Muscle of arm (tissue), 12 donors: Measurements from ENCODE around the gene THSD7A. TPM values are rescaled to one million over a fixed set of nuclear protein-coding genes. Genes with fewer than 3 reads are reported as not detected.

Experiments used
- DNase-seq: peaks from one replicate; pipeline ENCODE4 v3.0.0-alpha.2; 2013
- polyA plus RNA-seq, 12 donors: library from polyadenylated mRNA; unstranded; fragments of 120-200 nt; gene quantifications; one replicate each; pipeline ENCODE4 v1.2.1, GENCODE V29; 2013; ENCODE audit not compliant: insufficient read length in 12 of 12

Gene THSD7A
- polyA plus RNA-seq, 12 donors, result 2.8 to 6.0 (median 4.6) TPM; not detected in 1

DNA sequence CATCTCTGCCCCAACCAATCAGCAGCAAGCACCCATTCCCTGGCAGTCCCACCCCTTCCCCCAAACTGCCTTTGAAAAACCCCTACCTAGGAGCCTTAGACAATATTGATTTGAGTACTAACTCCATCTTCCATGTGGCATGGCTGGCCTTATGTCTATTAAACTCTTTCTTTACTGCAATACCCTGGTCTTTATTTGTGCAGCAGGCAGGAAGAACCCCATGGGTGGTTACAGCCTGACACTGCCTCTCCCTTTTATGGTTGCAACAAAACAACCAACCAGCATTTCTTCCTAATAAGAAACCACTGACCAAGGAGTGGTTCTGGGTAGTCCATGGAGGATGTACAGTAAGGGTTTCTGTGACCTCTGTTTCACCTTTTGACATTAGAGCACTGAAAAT is 418.1 kb downstream of the THSD7A start:
- no peak for DNase-seq

DNA sequence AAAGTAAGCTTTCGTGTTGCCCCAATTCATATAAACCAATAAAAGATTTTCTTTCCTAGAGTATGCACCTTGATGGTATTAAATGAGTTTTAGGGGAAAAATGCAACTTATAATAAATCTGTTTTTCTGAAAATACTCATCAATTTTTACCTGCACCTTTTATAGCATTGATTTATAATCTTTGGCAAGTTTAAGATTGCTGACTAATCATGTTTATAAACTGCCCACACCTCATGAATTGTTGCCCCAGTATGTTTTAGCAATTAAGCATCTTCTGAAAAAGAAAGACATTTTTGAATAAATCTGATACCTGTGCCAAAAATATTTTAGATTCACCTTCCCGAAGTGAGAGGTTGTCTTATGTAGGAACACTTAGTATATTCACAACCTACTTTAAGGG is 420.0 kb downstream of the THSD7A start:
- DNase-seq, result no peak

DNA sequence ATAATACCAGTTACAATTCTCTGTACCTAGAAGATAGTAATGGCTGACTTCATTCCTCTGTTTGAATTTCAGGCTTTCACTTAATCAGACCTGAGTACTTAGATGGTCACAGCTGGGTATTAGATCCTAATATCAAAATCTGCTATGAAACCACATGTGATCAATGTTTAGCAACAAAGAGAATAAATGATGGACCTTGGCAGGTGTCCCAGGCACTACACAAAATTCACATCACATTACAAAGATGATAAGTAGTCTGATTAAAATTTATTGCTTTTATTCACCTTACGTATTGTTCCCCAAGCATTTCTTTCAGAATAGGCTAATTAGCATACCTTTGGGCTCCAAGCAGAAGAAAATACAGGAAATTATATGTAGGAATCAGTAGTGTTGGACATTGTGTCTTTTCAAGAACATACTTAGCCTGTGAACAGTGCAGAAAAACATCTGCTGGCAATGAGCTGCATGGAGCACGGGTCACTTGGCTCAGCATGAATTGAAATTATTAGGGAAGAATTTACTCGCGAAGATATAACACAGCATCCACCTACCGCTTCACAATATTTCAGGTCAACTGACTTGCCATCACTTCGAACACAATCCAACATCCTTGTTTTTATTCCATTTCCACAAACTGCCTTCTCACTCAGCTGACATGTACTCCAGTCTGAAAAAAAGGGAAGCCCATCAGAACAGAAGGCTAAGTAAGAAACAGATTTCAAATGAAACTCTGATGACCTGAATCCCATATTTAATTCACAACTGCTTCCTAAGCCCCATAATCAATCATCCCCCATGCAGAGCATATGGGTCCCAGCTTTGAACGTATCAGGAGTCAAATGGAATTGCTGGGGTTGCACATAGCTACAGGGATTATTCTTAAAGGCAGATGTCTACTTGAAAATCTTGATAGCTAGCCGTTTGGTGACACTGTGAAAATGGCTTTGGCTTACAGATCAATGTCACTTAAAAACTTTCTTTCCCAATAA is 421.0 kb downstream of the THSD7A start:
- DNase-seq, result no peak

DNA sequence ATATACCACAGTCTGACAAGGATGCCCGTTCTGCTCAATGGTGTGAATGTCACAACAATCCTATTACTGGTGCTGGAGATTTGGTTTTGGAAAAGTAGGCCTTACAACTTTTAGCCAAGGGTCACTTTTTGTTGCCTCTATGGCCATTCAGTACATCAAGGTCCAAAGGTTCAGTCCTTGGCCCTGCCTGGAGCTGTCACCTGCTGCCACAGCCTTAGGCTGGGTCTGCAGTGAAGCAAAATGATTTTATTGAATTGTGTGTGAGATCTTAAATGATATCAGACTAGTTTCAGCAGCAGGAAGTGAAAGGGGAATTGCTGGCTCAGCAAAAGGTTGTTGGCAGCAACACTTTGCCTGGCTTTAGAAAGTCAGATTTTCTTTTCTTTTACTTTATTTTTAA is 427.6 kb downstream of the THSD7A start:
- no peak for DNase-seq

DNA sequence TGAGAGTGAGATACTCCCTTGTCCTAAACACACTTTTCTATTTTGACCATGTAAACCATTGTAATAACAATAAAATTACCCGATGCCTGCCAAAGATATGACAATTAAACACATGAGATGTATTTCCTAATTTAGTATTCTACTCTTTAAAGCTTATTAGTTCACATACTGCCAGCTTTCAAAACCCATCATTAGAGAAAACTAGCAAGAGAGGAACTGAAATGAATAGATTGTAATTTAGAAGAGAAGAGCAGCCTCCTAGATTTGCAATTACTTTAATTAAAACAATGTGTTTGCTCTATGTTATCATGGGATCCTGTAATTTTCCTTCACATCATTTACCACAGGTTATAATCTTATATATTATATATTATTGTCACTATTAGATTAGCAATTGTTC is 428.2 kb downstream of the THSD7A start:
- DNase-seq, result no peak

DNA sequence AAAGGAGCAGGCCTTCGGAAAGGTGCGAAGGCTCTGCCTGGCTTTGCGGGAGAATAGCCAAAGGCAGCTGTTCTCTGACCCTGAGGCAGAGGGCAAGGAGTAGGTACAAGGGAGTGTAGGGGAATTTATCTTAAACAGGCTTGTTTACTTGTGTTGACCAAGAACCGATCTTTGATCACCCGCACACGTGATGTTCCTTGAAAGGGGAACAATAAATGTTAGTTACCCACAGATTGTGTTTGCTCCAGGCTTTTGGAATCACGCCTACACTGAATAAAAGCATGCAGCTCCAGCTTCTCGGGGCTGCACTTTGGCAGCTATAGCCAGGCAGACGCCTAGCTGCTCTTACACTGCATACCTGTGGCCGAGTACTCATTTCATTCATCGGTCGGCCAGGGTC is 437.6 kb downstream of the THSD7A start:
- DNase-seq, result no peak

DNA sequence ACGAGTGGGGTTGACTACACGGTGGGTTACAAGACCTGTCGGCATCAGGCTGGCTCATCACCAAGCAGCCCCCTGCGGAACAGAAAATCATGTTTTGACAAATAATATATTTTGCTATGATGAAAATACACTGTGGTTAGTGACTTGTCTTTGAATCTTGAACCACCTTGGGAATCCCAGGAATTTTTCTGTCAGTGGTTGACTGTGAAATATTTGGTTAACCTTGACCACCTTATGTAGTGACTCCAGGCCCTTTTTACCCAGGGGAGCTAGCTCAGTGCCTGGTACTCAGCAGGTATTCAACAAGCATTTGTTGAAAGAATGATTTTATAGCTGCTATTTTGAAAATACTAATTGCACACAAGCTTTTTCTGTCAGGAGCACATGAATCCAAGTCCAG is 452.4 kb downstream of the THSD7A start:
- no peak for DNase-seq

DNA sequence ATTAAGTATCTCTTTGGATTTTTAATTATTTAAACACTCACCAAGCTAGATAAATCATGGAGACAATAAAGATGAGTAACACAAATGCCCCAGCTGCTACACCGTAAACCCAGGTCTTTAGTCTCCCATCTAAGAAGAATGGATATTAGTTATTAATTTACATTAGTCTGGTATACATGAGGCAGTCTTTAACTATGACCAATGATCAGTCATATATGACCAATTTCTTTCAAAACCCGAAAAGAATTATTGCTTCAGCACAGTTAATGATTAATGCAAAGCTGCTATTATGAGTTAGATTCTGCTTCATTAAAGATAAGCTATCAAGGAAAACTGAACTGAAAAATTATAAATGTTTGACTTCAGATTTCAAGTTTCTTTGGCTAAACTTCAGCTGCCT is 455.5 kb downstream of the THSD7A start:
- no peak for DNase-seq

DNA sequence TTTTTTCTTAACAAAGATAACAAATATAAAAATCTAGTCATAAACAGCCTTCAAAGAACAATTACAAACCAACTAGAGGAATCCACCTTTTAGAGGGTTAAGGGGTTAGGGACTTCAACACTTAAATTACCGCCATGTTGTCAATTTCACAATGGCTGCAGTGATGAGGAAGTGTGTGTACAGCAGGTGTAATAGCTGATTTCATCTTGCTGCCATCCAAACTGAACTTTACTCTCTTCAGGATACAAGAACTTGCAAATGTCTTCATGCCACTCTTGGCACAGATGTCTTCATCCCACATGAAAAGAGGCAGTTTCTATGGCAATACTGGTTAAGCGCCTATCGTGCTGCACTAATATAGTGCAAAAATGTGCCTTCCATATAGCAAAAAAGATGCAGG is 457.4 kb downstream of the THSD7A start:
- no peak for DNase-seq

DNA sequence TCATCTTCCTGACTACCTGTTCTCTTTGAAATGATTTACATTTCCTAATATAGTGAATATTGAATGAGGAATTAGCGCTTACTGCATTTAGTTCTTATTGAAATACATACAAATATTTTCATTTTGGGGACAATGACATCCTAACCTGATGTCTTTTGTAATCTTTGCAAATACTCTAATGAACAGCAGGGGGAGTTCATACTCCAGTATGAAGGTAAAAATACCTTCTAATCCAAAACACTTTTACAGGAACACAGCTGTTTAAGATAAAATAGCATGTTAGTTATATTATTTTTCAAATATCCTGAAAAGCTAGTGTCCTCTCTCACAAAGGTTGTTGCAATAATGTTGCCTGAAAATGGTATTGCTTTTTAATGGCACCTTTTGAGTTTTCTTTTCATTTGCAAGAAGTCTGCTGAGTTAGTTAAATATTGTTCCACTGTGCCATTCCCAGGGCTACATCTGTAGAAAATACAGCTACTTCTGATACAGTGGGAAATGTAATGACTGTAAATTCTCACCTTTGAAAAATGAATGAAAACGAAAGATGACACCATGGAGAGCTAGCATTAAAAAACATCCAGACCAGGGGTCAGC is 458.4 kb downstream of the THSD7A start:
- DNase-seq, result peak; percentile 10

DNA sequence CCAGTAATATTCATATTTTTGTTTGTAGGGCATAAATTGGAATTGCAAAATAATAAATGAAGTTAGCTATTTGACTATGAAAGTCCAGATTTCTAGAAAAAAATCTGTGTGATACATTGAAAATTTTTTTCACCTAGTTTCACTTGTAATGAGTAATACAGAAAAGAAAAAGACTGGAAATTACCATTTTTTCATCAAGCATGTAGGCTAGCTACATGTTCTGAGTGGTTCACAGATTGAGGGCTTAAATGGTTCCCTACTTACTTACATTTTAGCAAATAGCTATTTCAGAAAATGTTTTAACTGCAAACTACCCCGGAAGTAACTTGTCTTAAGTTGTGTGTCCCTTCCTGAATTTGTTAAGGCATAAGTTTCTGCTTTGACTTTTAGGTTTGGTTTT is 462.3 kb downstream of the THSD7A start:
- no peak for DNase-seq

DNA sequence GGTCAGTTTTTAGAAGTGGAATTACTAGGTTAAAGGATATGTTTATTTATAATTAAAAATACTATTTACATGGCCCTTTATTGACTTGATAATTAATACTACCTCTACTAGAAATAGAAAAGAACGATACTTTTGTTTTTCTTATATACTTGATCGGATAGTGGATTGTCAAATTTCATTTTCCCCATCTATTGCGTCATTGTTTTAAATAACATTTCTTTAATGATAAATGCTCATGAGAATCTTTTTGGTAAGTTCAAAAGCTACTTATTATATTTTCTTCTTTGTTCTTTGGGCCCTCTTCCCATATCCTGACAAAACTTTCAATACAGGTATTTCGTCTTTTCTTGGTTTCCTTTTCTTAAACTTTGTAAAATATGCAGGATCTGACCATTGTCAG is 465.9 kb downstream of the THSD7A start:
- DNase-seq, result no peak

DNA sequence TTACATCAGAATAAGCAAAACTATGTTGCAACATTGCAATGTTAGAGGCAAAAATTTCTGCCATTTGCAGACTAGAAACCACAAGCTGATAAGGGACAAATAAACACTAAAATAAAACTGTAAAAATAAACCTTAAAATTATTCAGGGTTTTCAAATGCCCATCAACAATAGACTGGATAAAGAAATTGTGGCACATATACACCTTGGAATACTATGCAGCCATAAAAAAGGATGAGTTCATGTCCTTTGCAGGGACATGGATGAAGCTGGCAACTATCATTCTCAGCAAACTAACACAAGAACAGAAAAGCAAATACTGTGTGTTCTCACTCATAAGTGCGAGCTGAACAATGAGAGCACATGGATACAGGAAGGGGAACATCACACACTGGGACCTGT is 473.4 kb downstream of the THSD7A start:
- DNase-seq, result no peak

DNA sequence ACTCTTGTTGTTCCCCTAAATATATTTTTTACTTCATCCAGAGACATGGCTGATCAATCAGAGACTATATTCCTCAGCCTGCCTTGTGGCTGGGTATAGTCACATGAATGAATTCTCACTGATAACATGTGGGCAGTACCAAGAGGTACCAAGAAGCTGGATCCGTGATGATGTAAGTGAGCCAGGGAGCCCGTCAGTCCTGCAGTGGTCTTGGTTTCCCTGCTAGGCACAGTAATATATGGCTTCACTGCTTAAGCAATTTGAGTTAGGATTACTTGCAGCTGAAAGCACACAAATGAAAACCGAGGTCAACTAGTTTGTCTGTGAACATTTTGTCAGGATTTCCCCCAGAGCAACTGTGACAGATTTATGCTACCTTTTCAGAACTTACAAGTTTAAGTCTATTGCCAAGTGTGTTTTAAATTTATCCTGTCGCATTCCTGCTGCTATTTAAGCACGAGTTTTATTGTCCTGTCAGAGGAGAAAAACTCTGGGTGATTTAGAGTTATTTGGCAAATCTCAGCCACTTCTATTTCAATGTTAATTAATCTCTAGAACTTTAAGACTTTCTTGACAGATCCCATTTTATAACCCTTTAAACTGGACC is 476.5 kb downstream of the THSD7A start:
- DNase-seq, result no peak

DNA sequence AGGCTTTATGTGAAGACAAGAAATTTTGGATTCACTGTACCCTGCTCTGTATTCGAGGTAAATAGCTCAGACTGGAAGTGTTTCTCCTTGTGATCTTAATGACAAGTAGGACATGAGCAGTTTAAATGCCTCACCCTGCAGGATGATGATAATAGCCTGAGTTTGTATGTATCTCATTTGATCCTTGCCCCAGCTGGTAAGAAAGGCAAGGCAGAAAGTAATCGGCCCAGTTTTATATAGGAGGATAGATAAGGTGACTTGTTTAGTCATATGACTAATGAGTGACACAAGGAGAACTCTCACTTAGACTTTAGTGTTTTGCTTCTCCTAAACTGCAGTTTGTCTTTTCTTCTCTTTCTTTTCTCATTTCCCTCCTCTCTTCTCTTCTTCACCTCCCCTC is 485.7 kb downstream of the THSD7A start:
- no peak for DNase-seq

DNA sequence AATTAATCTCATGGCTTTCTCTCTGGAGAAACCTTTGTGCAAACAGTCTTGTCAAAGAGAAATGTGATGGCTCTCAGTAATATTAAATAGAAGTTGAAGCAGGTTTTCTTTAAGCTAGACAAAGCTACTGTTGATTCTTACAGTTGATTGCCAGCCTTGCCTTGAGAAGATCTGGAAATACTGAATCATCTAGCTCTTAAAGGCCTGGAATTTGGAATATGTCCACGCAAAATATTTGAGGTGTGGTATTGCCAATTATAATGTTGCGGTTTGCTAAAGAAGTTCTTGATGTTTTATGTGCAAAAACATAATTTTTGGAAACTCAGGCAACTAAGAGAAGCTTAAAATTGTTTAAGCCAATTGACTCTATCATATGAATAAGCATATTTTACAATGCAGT is 486.4 kb downstream of the THSD7A start:
- DNase-seq, result no peak

DNA sequence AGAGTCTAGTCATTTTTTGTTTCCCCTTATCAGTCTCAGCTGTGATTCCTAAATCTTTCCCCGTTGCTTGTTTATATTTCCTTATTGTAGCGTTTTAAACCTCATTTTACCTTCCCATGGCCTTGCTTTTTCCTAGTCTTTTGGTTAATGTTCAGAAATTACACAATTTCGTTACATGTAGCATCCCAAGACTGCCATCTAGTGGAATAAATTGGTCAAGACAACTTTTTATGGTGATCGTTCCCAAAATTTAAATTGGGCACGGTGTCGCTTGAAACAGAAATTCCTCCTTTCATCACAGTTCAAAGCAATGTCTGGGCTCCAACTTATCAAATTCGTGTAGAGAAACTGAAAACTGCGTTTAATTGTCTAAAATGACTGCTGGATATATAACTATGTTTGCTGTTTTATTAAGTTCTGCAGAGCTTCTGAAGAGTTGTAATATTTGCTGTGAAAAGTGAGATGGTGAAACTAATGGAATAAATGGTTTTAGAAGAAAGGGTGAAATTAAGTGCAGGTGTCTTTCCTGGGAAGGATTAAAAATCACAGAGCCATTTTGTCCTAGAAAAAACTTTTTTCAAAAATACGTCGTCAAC is 488.1 kb downstream of the THSD7A start:
- DNase-seq, result peak; percentile 70

DNA sequence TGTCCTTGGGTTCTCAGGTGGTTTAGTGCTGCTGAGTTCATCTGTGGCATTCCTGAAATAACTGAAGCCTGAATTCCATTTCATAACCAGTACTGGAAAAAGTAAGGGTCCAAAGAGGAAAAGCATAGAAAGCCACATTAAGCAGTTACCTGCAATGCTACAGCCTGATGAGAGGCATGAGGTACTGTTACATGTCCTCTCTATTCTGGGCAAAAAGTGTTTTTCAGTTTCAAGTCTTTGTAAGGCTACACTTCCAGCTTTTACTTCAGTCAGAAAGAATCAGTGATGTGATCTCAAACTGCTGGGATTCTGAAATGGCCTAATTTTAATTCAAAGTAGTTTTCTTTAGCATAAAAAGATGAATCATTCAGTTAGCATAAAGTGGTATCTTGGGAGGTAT is 488.9 kb downstream of the THSD7A start:
- DNase-seq, result no peak

DNA sequence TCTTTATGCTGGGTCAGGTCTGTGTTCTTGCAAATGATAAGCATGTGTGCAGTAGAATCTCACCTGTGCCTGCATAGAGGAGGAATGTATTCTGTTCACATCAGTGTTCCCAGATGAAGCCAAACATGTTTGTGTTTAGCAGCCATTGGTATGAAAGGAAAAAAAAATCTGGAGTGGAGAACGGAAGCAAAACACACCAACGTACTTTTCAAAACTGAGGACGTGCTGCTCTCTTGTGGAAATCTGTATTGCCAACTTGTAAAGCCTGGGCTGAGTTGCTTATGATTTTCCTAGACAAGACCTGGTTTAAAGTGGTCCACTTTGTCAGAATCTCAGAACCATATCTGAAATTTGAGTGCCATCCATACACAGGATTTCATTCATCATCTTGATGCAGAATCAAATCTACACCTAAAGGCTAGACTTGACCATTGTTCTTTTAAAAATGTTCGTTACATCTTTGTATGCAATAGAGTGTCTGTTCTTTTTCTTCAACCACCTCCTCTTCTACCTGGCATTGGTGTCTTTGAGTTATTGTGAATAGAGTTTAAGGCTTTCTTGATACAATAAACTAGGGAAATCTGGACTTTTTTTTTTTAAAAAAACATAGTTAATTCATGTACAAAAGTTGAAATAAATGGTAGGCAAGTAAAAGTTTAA is 490.6 kb downstream of the THSD7A start:
- peak; percentile 23 for DNase-seq

DNA sequence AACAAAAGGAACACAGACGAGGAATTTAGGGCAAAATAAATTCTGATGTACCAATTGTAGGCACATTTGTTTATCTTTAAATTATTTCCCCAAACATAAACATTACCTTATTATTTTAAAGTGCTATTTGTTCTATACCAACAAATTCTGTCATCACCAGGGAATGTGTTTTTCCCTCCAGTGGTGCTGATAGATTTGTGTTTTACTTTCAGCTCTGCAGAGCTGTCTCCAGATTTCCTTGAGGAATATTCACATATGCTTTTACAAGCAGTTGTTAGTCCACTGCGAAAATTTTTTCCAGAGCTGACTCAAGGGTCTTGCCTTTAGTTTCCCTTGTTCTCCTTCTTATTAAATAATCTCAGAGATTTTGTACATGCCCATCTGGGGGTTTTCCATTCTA is 495.6 kb downstream of the THSD7A start:
- DNase-seq, result no peak

DNA sequence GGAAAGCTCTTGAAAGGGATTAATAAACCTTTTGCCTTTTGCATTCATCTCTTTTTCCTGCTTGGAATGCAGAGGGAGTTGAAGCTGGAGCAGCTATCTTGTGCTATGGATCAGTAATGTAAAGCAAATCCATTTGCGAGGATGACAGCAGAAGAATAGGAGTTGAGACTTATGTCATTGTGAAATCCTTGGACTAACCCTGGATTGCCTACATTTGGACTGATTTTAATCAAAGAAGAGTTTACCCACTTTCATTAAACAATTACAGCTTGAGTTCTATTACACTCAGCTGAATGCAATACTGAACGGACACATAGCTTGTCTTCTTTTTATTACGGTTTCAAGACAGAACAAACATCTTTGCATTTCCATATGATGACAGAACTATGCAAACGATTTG is 496.1 kb downstream of the THSD7A start:
- no peak for DNase-seq

DNA sequence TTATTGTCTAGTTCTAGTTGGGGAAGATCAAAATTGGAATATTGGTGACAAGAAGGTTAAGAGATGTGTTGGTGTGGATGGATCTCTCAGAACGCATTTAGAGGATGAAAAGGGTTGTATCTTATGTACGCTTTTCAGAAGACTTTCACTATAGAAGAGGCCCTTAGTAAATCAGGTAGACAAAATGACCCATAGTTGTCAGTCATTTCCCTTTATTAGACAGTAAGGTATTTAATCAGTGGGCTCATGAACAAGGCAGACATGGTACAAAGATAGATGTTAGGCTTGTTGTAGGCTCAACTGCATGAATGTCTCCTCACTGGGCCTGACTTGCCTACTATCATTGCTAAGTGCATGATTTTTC is 499.2 kb downstream of the THSD7A start:
- no peak for DNase-seq
